AG10803 (cell line): Measurements from ENCODE around the gene RBM14.

Experiments used
- DNase-seq: peaks from one replicate; pipeline ENCODE4 v3.0.0; 2010; ENCODE audit warnings: low read depth
- H3K4me3 ChIP-seq: 2 replicates; pipeline ENCODE4 v1.5.1; 2011; ENCODE audit warnings: mild to moderate bottlenecking, low read length, control low read depth
- TF ChIP-seq, protein P1 (sequence below): conservative IDR thresholded peaks from 2 replicates; pipeline ENCODE4 v1.5.1; 2011; ENCODE audit warnings: mild to moderate bottlenecking, low read length, control low read depth, inconsistent platforms

The RBM14 gene

DNA sequence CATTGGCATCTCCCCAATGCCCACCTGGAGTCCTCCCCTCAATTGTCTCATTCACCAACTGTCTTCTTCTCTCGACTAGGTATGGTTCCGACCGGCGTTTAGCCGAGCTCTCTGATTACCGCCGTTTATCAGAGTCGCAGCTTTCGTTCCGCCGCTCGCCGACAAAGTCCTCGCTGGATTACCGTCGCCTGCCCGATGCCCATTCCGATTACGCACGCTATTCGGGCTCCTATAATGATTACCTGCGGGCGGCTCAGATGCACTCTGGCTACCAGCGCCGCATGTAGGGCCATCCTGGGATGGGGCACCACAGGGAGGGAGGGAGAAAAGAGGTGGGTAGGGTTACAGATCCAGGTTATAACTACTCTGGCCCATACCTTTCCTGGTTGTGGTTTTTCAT, 10.0 kb downstream of the RBM14 start:
- TF ChIP-seq, protein P1, sequence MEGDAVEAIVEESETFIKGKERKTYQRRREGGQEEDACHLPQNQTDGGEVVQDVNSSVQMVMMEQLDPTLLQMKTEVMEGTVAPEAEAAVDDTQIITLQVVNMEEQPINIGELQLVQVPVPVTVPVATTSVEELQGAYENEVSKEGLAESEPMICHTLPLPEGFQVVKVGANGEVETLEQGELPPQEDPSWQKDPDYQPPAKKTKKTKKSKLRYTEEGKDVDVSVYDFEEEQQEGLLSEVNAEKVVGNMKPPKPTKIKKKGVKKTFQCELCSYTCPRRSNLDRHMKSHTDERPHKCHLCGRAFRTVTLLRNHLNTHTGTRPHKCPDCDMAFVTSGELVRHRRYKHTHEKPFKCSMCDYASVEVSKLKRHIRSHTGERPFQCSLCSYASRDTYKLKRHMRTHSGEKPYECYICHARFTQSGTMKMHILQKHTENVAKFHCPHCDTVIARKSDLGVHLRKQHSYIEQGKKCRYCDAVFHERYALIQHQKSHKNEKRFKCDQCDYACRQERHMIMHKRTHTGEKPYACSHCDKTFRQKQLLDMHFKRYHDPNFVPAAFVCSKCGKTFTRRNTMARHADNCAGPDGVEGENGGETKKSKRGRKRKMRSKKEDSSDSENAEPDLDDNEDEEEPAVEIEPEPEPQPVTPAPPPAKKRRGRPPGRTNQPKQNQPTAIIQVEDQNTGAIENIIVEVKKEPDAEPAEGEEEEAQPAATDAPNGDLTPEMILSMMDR: no peak
- no peak overlapping the region for H3K4me3 ChIP-seq
- DNase-seq: no peak

DNA sequence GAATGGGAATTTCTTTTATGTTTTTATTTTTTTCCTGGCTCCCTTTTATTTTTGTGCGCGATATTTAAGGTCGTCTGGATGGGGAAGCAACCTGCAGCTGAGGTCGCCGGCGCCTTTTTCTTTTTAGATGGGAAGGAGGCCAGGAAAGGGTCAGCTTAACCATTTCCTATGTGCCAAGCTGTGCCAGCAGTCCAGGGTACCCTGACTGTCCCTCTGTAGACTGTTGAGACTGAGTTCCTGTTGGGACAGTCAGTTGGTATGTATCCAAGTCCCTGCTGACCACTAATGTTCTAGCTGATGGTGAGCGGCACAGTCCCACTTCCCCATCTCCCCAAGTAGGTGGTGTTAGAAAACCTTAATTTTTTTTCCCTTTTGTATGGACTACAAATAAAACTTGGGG, 10.5 kb downstream of the RBM14 start:
- H3K4me3 ChIP-seq: no peak overlapping the region
- TF ChIP-seq, protein P1: no peak
- no peak for DNase-seq

DNA sequence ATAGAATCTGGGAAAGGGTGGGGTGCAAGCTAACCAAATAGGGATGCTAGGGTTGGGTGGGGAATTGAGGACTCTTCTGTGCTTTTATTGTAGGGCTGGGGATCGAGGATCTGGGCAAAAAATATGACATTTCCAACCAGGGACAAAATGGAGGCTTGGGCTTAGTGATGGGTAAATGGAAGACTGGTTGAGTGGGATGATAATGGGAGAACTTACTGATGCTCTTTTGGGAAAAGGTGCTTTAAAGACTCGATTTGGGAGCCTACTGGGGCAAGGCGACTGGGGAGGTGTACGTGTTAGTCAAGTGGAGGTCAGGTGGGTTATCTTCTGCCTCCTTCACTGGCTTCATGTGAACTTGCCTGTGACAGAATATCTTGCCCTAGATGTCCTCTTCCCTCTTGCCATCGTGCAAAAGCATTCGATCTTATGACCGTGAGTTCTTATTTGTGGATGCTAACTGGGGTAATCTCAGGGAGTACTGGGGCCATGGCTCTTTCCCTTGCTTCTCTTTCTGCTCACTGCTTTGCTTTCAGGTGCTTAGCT, 11.7 kb downstream of the RBM14 start:
- H3K4me3 ChIP-seq: no peak overlapping the region
- DNase-seq: no peak
- TF ChIP-seq, protein P1: no peak

DNA sequence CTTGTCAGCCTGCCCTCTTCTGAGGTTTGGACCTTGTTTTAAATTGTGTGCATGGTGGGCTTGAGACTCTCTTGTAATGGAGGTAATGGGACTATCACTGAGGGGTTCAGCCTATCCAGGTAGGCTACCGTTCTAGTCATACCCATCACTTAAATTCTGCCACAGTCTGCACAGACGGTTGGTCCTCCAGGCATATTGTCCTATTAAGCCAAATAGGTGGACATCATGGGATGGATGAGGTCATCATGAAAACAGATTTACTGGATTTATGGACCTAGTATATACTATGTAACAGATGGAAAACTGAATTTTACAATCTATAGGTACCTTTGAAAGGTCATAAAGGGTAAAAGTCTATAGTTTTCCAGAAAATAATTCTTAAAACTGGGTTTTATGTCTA, 12.9 kb downstream of the RBM14 start:
- no peak for DNase-seq
- TF ChIP-seq, protein P1: no peak
- no peak overlapping the region for H3K4me3 ChIP-seq

DNA sequence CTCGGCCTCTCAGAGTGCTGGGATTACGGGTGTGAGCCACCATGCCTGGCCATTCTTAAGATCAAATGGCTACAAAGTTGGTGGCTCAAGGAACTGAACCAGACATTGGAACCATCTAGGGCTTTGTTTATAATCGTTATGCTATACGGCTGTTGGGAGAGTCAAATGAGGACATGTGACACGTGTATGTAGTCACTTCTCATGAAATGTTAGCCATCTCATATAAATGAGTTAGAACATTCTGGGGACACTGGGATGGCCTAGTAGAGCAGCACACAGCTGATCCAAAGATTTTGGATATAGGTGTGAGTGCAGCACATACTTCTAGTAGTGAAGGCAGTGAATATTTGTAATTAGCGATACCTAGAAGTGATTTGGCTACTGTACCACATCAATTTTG, 15.5 kb downstream of the RBM14 start:
- TF ChIP-seq, protein P1: no peak
- DNase-seq: no peak
- no peak overlapping the region for H3K4me3 ChIP-seq

DNA sequence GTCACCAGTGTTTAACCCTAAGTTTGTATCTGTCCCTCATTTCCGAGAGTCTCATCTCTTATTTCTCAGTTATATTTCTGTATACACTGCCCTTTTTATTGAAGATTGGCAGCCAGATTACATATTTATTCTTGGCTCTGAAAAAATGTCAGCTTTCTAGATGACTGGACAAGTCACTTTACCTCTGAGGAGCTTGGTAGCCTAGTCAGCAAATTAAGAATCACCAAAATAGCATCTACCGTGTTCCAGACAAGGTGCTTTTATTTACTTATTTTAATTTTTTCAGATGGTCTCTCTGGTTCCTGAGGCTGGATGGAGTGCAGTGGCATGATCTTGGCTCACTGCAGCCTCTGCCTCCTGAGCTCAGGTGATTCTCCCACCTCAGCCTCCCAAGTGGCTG, 16.5 kb downstream of the RBM14 start:
- no peak overlapping the region for H3K4me3 ChIP-seq
- TF ChIP-seq, protein P1: no peak
- DNase-seq: no peak

DNA sequence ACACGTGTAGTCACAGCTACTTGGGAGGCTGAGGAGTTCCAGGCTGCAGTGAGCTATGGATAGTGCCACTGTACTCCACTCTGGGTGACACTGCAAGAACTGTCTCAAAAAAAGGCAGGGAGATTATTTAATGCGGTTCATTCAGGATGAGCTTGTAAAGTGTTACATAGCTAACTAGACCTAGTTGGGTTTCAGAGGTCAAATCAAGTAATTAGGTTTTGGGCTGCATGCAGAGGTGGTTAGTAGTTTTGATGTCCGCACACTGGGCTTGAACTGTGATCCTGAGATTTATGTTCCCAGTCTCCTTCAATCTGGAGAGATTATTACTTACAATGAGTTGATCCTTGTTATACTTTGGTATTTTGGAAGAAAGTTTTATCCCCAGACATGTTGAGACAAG, 20.0 kb downstream of the RBM14 start:
- TF ChIP-seq, protein P1: no peak
- no peak overlapping the region for H3K4me3 ChIP-seq
- DNase-seq: no peak
